ENCODE results near the gene CYLC2.

CYLC2 gene

DNA sequence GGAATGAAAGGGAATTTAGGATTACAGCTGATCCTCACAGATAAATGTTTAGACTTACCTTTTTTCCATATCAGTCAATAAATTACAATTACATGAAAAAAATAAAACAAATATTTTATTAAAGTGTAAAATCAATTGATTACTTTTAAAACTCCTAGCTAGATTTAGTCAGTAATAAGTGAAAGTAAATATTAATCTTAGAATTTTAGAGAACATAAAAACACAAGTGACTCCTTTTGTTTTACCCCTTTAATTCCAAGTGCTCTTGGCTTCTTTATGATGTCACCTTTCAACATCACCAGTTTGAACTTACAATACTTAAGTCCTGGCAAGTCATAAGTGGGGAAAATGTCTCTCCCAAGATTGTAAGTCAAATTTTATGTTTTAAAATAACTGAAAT lies at the start of gene CYLC2:
Gene CYLC2 (plus strand): TSS at position 301 of the 400 bp plus-strand sequence. CDS start 48 bp downstream, at position 349.
- no peak for DNase-seq

GRCh38 chr9:102950346-102950745 lies 44.8 kb upstream of the CYLC2 start:
- no peak for DNase-seq

- DNase-seq, result no peak
Observed at GRCh38 chr9:102966999-102967398, 28.1 kb upstream of the CYLC2 start.

DNA sequence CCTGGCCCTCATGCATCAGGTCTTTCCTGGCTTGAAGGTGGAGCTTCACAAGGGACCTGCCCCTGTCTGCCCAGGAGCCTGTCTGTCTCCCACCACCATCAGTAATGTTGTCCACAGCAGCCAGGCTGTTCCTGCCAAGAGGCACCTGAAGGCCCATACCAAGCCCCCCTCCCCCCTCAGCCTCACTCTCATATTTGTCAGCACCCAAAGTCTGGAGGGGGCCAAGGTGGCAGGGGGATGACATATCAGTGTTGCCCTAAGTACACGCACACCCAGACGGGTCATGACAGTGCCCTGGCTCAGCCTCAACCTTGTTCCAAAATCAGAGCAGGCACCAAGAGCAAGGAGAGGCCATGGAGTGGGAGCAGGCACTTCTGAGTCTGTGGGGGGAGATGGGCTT lies 27.2 kb upstream of the CYLC2 start:
- no peak for DNase-seq

DNA sequence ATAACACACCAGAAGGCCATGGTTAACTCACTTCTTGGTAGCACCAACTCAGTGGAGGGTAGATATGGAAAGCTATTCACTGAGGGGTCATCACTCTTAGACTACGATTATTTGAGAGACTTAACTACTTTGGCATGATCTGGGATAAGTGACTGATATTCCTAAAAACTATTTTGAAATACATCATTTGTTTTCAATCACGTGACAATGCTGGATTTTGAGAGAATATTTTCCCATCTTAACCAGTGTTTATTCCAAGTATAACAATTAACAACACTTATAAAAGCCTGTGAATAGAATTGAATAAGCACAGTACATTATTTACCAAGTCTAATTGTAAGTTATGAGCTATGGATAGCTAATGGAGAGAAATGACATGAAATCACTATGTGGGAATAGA lies 22.4 kb upstream of the CYLC2 start:
- DNase-seq, result no peak

GRCh38 chr9:102974530-102974929 lies 20.6 kb upstream of the CYLC2 start:
- no peak for DNase-seq

GRCh38 chr9:102975251-102975650 lies 19.9 kb upstream of the CYLC2 start:
- no peak for DNase-seq

DNA sequence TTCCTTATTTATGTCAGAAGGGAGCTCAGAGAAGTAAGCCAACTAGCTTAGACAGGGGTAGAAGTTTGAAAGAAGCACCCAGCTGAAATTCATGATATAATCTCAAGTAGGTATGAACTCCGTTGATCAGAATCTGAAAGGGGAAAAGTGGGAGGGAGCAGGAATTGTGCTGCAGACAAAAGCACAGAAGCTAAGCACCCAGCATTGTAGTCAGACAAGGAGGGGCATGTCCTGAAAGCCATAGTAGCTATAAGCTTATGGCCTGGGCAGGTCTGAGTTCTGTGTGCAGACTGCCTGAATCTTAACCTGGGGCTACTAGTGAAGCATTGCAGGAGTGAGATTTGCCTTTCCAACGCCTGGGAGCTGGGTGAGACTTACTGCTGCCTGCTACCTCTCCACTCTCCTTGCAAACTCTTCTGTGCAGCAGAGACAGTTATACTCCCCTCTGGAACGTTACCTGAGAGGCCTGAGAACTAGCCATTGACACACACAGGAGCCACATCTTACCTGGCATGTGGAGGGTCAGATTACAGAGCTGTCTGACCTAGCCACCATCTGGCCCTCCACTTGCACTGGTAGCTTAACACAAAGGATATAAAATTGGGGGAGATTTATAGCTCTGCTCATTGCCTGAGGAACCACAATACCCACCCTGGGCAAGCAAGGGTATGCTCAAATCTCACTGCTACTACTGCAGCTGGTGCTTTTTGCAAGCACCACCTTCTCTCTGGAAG lies 9.8 kb upstream of the CYLC2 start:
- no peak for DNase-seq

DNA sequence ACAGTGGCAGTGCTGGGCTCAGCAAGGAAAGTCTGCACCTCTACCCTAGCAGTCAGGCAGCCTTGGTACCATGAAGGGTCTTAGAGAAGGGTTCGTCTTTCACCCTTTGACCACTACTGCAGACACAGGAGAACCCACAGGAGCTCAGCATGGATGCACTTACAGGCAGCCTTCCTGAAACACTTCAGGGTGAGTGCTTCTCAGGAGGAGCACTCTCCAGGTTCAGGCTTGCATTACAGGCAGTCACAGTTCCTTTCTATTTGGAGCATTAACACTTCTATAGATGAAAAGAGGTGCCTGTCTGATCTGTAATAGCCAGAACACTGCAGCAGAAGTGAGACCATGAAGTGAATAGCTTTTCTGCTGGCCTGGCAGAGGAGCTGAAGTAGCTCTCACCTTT lies 8.7 kb upstream of the CYLC2 start:
- no peak for DNase-seq

DNA sequence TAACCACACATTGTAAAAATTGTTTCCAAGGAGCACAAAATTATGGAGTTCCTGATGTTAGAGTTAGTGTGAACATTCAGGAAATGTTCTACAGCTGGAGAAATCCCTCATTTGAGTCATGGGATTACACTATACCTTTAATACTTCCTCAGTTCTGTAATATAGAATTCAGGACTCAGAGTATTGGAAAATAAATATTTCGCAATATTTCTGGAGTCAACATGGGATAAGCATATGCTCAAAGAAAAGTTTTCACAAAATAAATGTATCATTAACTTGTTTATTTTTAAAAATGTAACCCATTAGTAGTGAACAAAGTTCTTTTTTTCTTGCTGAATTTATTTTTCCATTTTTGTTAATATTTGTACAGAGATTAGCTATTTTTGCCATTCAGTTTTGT lies 8.6 kb downstream of the CYLC2 start:
- DNase-seq, result no peak

- no peak for DNase-seq
Observed at GRCh38 chr9:103014242-103014641, 19.1 kb downstream of the CYLC2 start.

DNA sequence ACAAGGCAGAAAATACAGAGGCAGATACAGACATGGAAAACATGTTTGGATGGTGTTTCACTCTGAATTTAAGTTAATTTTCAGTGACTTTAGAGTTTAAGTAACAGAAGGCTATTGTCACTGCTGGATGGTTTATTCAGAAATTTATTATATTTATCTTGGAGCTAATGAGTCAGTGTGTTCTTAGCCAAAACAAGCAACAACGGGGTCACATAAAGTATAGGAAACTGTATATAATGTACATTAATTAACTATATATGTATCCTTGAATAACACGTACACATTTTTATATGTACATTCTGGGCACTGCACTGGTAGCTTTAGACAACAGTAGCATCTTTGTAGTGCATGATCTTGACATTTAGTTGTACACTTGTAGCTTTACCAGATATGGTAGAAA lies 30.7 kb downstream of the CYLC2 start:
- no peak for DNase-seq

DNA sequence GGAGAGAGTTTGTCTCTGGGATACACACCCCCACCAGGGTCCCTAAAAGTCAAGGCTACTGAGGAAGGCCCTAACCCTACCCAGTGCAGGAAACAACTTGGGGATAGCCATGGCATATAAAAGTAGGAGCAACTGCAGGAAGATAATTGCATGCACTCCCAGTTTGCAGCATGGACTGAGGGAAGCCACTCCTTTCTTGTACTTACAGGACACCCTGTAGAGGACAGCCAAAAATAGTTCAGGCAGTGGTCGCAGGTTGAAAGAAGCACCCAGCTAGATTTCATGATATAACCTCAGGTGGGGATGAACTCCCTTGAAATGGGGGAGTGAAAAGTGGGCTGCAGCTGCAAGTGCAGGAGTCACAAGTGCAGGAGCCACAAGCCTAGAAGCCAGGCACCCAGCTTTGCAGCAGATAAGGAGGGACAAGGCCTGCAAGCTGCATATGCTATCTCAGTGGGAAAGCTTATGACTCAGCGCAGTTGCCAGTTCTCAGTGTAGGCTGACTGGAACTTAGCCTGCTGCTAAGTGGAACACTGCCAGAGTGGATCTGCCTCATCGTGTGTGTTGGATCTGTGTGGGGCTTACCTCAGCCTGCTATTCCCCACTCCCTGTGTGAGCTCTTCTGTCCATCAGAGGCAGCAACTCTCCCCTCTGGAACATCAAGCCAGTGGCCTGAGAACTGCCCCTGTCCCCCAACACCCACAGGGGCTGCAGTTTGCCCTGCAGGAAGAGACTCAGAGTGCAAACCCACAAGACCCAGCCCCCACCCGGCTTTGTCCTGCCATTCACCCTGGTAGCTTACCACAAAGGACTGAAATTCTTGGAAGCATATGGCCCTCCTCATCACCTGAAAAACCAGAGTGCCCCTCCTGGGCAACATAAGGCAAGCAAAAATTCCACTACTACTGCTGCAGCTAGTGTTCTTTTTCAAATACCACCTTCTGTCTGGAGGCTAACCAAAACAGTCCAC lies 42.7 kb downstream of the CYLC2 start:
- DNase-seq, result no peak

GRCh38 chr9:103041961-103042360 lies 46.8 kb downstream of the CYLC2 start:
- no peak for DNase-seq
